Pancreas (tissue), 10 donors: Measurements from ENCODE around the gene PRPF8. TPM values are rescaled to one million over a fixed set of nuclear protein-coding genes. Genes with fewer than 3 reads are reported as not detected.

ENCODE experiments used
- ATAC-seq, 4 donors: fragments of 200-7000 bp; cut with Tn5 transposase; one replicate each; pipeline versions ENCODE4 v1.8.0 to v1.9.1; 2020; ENCODE audit warnings: mild to moderate bottlenecking in 4 of 4, moderate library complexity in 4 of 4
- DNase-seq, 6 donors: peaks; one replicate each; pipeline ENCODE4 v3.0.0-alpha.2; 2020
- FAIRE-seq: peaks from 2 replicates; lab custom pipeline; 2012; peaks lifted over from hg19 to GRCh38; lab: Jason Lieb, UNC
- H3K27ac ChIP-seq, 4 donors: fragments of 200-600 bp; sonication (generic); 1 replicate in 3 of 4; 2 replicates in 1 of 4; pipeline versions ENCODE4 v1.5.0 to v1.8.0; 2020
- H3K27me3 ChIP-seq, 4 donors: fragments of 200-600 bp; one replicate each; pipeline ENCODE4 v1.8.0; 2021
- H3K36me3 ChIP-seq, 3 donors: fragments of 200-600 bp; sonication (generic) in 1 of 3; one replicate each; pipeline versions ENCODE4 v1.5.0 to v1.8.0; 2020 to 2021
- H3K4me1 ChIP-seq, 3 donors: fragments of 200-600 bp; one replicate each; pipeline ENCODE4 v1.8.0; 2021
- H3K4me3 ChIP-seq, 4 donors: fragments of 200-600 bp; sonication (generic) in 2 of 4; one replicate each; pipeline versions ENCODE4 v1.5.0 to v1.8.0; 2020 to 2021
- H3K9me3 ChIP-seq, 4 donors: fragments of 200-600 bp; one replicate each; pipeline ENCODE4 v1.8.0; 2021
- WGBS, 2 donors: extraction: QIAGEN DNeasy Blood & Tissue Kit; methylation state at CpG; one replicate each; pipeline ENCODE4 v1.1.7; 2013; 5-methylcytosine and 5-hydroxymethylcytosine counted together
- intact Hi-C, 3 donors: fragments of 100-400 bp; cut with DNase I; formaldehyde crosslinking; loops; one replicate each; pipeline versions ENCODE4 v1.11.1 to v1.14.2; 2022
- polyA plus RNA-seq, 2 donors: library from polyadenylated mRNA; stranded (reverse); fragments of 200-250 nt; gene quantifications; one replicate each; pipeline ENCODE4 v1.2.3, GENCODE V29; 2013
- total RNA-seq, 6 donors: library from RNA; stranded (reverse); fragmentation: NEBNext Ultra II Directional in 4 of 6; extraction: Animal tissue kit (Norgen Biotek cat#: 25700) in 4 of 6; gene quantifications; one replicate each; pipeline versions ENCODE4 v1.2.1 to v1.2.4, GENCODE V29; 2021 to 2023
- TF ChIP-seq, protein P1 (sequence below), 4 donors: fragments of 200-600 bp; sonication (generic) in 3 of 4; IDR thresholded peaks; one replicate each; pipeline versions ENCODE4 v1.5.0 to v1.8.0; 2021; ENCODE audit warnings: antibody characterized with exemption in 4 of 4
- donor health status: healthy with polysubstance abuse.
- donor health status: DM: no; HTN: no; CAD: no; lungs with moderate emphysema.
- donor health status: DM: no; HTN: no; CAD: no.
- donor health status: control.
- donor health status: control.
- donor health status: Bipolar disorder and iron deficiency.
- donor health status: DM: yes; HTN: yes; CAD: no.
- donor health status: DM: no; HTN: no; CAD: no.
- donor health status: DM: no; HTN: no; CAD: no.
- donor health status: DM: yes; HTN: yes; CAD: no.

Gene PRPF8
- total and polyA plus RNA-seq, 8 donors = 78.9 to 129 (median 97.7) TPM

DNA sequence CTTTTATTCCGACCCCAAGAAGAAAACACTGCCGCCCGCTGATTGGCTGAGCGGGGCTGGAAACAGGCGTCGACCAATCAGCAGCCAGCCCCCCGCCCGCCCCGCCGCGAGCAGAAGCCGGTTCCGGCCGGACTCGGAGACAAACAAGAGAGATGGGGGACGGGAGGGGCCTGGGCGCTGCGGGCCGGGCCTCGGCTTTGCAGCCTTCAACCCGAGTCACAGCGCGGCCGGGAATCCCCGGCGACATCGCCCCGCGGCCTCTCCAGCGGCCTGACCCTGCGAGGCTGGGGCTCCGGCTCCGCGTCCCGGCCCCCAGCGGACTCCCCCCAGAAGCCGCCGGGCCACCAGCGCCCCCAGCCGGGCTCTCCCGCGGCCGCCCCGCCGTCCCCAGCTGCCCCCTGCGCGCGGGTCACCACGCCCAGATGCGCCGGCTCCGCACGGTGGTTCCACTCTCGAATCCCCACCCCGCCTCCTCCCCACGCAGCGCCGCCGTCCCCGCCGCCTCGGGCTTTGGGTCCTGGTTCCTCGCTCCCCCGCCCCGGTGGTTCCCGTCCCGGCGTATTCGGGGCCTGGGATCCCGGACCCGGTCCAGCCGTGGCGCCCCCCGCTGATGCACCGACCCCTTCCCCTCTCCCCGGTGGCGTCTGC is 55.7 kb downstream of the PRPF8 start:
- intact Hi-C loops = no loop called here
- FAIRE-seq (no peak), ATAC-seq (peak; percentile 85 to 90 (median 89)), DNase-seq (peak; percentile 88 to 97 (median 93))
- WGBS, 2 donors = 1% methylated on average over 66 to 77 of the region's 77 CpGs
- peaks cover 0 to 5% (median 4%) of the 10 kb centered on the region in 3 donors for H3K4me1 ChIP-seq
- H3K4me3 ChIP-seq = peak overlapping the region; percentile 44 to 93 (median 70)
- TF ChIP-seq, protein P1, sequence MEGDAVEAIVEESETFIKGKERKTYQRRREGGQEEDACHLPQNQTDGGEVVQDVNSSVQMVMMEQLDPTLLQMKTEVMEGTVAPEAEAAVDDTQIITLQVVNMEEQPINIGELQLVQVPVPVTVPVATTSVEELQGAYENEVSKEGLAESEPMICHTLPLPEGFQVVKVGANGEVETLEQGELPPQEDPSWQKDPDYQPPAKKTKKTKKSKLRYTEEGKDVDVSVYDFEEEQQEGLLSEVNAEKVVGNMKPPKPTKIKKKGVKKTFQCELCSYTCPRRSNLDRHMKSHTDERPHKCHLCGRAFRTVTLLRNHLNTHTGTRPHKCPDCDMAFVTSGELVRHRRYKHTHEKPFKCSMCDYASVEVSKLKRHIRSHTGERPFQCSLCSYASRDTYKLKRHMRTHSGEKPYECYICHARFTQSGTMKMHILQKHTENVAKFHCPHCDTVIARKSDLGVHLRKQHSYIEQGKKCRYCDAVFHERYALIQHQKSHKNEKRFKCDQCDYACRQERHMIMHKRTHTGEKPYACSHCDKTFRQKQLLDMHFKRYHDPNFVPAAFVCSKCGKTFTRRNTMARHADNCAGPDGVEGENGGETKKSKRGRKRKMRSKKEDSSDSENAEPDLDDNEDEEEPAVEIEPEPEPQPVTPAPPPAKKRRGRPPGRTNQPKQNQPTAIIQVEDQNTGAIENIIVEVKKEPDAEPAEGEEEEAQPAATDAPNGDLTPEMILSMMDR (IDR thresholded peaks at IDR 0.05) = peak in 1 of 4 donors; percentile 10
- H3K27me3 ChIP-seq = no peaks in the 10 kb centered on the region
- no peaks in the 10 kb centered on the region for H3K9me3 ChIP-seq
- no peaks in the 10 kb centered on the region for H3K36me3 ChIP-seq
- H3K27ac ChIP-seq = peak overlapping the region; percentile 67 to 98 (median 88)

DNA sequence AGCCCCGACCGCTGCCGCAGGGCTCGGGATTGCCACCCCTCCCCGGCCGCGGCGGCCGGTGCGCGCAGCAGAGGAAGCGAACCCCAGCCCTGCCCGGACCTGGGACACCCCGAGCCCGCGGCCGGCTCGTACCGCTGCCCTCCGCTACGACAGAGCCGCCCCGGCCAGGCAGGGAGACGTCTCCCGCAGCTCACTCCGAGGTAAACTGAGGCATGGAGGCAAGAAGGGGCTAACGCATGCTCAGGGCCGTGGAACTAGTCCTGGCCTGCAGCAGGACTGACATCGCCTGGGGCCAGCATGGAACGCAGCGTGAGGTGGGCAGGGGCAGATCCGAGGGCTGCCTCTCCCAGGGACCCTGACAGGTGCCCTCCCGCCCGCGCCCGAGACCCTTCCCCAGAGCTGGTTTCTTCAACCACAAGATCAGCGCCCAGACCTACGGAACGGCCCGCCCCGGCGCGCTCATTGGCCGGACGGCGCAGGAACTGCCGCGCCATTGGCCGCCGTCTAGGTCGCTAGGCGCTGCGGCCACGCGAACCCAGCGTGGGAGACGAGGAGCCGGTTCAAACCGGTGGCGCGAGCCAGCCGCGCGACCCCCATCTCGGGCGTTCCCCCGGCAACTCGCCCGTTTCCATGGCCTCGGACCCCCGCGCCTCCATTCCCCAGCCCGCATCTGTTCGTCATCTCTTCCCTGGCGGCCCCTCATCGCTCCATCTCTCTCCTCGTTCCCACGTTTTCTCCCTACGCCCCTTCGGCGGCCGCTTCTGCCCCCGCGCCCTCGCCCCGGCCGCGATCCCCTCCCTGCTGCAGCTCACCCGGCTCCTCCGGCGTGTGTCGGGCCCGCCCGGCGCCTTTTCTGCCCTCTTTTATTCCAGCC is 56.4 kb downstream of the PRPF8 start, which contains the start of gene SLC43A2:
SLC43A2 (minus strand) TSS at position 853 of the 874 bp plus-strand sequence. CDS start 960 bp downstream, outside the sequence.
- TF ChIP-seq, protein P1 (IDR thresholded peaks at IDR 0.05) = no peak
- WGBS, 2 donors = 0 to 1% methylated on average over 81 to 95 of the region's 95 CpGs
- H3K27ac ChIP-seq = peak within 1 kb of the TSS; percentile 67 to 98 (median 88)
- no peak for FAIRE-seq
- no peaks in the 10 kb centered on the region for H3K27me3 ChIP-seq
- peaks cover 0 to 5% (median 4%) of the 10 kb centered on the region in 3 donors for H3K4me1 ChIP-seq
- H3K9me3 ChIP-seq = no peaks in the 10 kb centered on the region
- intact Hi-C loops = no loop called here
- peak; percentile 85 to 91 (median 90) for ATAC-seq
- H3K36me3 ChIP-seq = no peaks in the 10 kb centered on the region
- DNase-seq = peak; percentile 71 to 93 (median 82)
- H3K4me3 ChIP-seq = peak within 1 kb of the TSS; percentile 44 to 93 (median 70)

DNA sequence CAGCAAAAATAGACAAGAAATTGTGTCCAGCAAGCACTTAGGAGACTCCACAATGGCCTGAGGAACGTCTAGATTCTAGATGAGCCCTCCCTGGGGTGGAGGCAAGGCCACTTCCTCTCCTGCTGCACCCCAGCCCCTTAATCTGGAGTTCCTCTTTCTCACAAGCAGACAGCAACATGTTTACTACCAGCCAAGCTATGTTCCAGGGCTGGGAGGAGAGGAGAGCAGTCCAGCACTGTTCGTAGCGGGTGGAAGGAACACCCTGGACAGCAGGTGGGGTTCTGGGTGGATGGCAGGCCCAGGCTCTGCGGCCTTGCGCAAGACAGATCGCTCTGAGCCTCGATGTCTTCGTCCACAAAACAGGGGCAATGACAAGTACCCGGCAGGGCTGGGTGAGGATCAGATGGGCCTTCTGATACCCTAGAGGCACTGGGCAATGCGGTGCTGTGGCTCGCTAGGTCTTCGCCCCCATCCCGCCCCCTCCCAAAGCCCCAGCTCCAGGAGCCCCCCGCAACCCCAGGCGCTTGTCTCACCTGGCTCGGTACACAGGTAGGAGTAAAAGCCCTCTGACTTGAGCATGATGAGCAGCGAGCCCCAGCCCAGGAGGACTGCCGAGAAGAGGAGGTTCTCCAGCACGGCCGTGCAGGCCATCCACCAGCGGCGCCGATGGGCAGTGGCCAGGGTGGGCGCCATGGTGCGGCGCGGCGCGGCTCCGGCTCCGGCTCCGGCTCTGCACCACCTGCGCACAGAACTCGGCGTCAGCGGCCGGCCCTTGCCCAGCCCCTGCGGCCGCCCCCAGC is 57.3 kb downstream of the PRPF8 start:
- TF ChIP-seq, protein P1 (IDR thresholded peaks at IDR 0.05) = no peak
- Histone ChIP-seq H3K4me1 (peaks cover 0 to 5% (median 4%) of the 10 kb centered on the region in 3 donors), H3K4me3 (peak overlapping the region; percentile 44 to 93 (median 70)), H3K27ac (peak overlapping the region in 2 of 4 donors; percentile 95 to 98), H3K9me3 (no peaks in the 10 kb centered on the region), H3K36me3 (no peaks in the 10 kb centered on the region), H3K27me3 (no peaks in the 10 kb centered on the region)
- intact Hi-C loops = no loop called here
- DNase-seq (peak in 1 of 6 donors; percentile 46), ATAC-seq (no peak), FAIRE-seq (no peak)
- WGBS, 2 donors = 23 to 27% methylated on average over 37 to 39 of the region's 39 CpGs

DNA sequence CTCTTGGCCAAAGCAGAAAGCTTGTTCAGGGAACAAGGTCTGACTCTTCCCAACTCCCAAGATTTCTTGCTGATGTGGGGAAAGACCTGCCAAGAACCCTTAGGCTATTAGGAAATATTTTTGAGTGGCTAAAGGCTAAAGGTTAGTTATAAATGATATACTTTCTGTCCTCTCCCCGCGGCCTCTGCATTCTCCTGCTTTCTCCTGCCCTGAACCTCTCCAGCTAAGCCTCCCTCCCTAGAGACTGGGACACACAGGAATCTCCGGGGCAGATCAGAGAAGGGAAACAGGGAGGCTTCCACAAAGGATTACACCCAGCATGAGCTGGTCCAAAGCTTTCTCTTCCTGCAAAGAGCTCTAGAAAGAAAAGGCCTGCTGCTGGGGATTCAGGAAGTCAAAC is 58.3 kb downstream of the PRPF8 start:
- Histone ChIP-seq H3K9me3 (no peaks in the 10 kb centered on the region), H3K27me3 (no peaks in the 10 kb centered on the region), H3K4me1 (peaks cover 0 to 5% (median 4%) of the 10 kb centered on the region in 3 donors), H3K27ac (peak overlapping the region in 1 of 4 donors; percentile 95), H3K36me3 (no peaks in the 10 kb centered on the region), H3K4me3 (no peak overlapping the region)
- intact Hi-C loops = no loop called here
- TF ChIP-seq, protein P1 (IDR thresholded peaks at IDR 0.05) = no peak
- ATAC-seq = no peak
- no peak for FAIRE-seq
- 67 to 76% methylated on average over 3 of the region's 3 CpGs for WGBS, 2 donors
- DNase-seq = no peak
